Parathyroid adenoma (tissue), 2 donors: ENCODE measurements around the gene GAK.

ENCODE experiments used
- H2AFZ ChIP-seq: fragments of 300-600 bp; sonication (generic); one replicate; pipeline ENCODE4 v1.7.0; 2017; ENCODE audit warnings: antibody characterized with exemption, mild to moderate bottlenecking
- H3K27ac ChIP-seq: fragments of 300-600 bp; sonication (generic); one replicate; pipeline ENCODE4 v1.7.0; 2017
- H3K27me3 ChIP-seq: fragments of 300-600 bp; sonication (generic); one replicate; pipeline ENCODE4 v1.7.0; 2017; ENCODE audit warnings: low read length; ENCODE audit not compliant: control insufficient read depth, insufficient read depth
- H3K36me3 ChIP-seq: fragments of 300-600 bp; sonication (generic); one replicate; pipeline ENCODE4 v1.7.0; 2017; ENCODE audit warnings: low read length; ENCODE audit not compliant: control insufficient read depth, insufficient read depth
- H3K4me1 ChIP-seq: fragments of 300-600 bp; sonication (generic); one replicate; pipeline ENCODE4 v1.7.0; 2017; ENCODE audit warnings: control low read depth
- H3K4me2 ChIP-seq: fragments of 300-600 bp; sonication (generic); one replicate; pipeline ENCODE4 v1.7.0; 2017; ENCODE audit warnings: low read length
- H3K4me3 ChIP-seq: fragments of 300-600 bp; sonication (generic); one replicate; pipeline ENCODE4 v1.7.0; 2017; ENCODE audit warnings: low read depth, low read length
- H3K79me2 ChIP-seq: fragments of 300-600 bp; sonication (generic); one replicate; pipeline ENCODE4 v1.7.0; 2017; ENCODE audit warnings: control low read depth
- H3K9ac ChIP-seq: fragments of 300-600 bp; sonication (generic); one replicate; pipeline ENCODE4 v1.7.0; 2017; ENCODE audit warnings: mild to moderate bottlenecking
- H3K9me3 ChIP-seq: fragments of 300-600 bp; sonication (generic); one replicate; pipeline ENCODE4 v1.7.0; 2017; ENCODE audit warnings: low read length; ENCODE audit not compliant: control insufficient read depth
- TF ChIP-seq, protein P1 (sequence below): fragments of 300-600 bp; sonication (generic); IDR thresholded peaks from one replicate; pipeline ENCODE4 v1.7.0; 2017; ENCODE audit warnings: antibody characterized with exemption, mild to moderate bottlenecking
- donor health status: primary hyperparathyroidism.

The GAK gene

DNA sequence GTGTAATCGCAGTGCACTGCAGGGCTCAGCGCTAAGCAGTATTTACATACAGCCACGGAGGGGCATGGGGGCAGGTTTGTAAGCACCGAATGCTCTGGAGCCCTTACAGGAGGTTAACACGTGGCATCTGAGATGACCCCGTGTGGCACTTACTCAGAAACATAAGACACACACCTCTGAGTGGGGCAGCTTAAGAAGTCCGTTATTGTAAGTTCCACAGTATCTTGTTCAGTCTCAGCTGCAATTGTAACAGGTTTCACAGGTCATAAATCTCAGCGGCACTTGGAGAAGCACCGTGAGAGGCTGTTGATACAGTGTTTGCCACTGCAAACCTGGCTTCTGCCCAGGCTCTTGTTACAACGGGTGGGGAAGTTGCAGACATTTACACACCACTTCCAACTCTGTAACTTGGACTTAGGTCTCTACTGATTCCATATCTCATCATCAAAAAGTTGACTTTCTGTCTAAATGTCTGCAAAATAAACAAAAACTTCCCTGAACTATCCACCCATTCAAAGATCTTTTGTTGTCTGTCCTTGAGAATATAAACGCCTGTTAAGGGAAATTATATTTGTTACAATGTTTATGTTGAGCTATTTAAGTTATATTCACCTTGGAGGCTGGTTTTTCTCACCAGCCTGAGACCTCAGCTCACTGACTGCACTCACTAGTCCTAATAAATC lies 116.5 kb downstream of the GAK start:
- Histone ChIP-seq H3K4me1 (no peaks in the 10 kb centered on the region), H3K36me3 (no peaks in the 10 kb centered on the region), H3K79me2 (no peaks in the 10 kb centered on the region), H3K4me2 (no peak overlapping the region), H3K27ac (no peak overlapping the region), H2AFZ (no peak overlapping the region), H3K9me3 (no peaks in the 10 kb centered on the region), H3K9ac (no peak overlapping the region), H3K27me3 (no peaks in the 10 kb centered on the region), H3K4me3 (no peak overlapping the region)
- TF ChIP-seq, protein P1, sequence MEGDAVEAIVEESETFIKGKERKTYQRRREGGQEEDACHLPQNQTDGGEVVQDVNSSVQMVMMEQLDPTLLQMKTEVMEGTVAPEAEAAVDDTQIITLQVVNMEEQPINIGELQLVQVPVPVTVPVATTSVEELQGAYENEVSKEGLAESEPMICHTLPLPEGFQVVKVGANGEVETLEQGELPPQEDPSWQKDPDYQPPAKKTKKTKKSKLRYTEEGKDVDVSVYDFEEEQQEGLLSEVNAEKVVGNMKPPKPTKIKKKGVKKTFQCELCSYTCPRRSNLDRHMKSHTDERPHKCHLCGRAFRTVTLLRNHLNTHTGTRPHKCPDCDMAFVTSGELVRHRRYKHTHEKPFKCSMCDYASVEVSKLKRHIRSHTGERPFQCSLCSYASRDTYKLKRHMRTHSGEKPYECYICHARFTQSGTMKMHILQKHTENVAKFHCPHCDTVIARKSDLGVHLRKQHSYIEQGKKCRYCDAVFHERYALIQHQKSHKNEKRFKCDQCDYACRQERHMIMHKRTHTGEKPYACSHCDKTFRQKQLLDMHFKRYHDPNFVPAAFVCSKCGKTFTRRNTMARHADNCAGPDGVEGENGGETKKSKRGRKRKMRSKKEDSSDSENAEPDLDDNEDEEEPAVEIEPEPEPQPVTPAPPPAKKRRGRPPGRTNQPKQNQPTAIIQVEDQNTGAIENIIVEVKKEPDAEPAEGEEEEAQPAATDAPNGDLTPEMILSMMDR, result no peak

DNA sequence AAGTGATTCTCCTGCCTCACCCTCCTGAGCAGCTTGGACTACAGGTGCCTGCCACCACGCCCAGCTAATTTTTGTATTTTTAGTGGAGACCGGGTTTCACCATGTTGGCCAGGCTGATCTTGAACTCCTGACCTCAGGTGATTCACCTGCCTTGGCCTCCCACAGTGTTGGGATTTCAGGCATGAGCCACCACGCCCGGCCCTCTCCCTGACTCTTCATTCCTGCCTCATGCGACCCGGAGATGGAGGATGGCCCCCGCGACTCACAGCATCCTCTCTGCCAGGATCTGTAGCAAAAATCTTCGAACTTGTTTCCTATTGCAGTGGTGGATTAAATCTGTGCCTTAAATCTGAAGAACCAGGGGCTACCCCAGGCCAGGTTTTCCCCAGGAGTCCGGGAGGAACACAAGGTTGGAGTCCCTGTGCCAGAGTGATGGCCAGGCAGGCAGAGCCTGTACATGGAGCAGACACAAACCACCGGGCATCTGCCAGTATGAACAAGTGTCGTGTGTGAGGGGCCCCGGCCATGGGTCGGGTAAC lies 117.7 kb downstream of the GAK start:
- Histone ChIP-seq H3K4me1 (no peaks in the 10 kb centered on the region), H3K27ac (no peak overlapping the region), H3K27me3 (no peaks in the 10 kb centered on the region), H2AFZ (no peak overlapping the region), H3K4me3 (no peak overlapping the region), H3K9me3 (no peaks in the 10 kb centered on the region), H3K4me2 (no peak overlapping the region), H3K9ac (no peak overlapping the region), H3K36me3 (no peaks in the 10 kb centered on the region), H3K79me2 (no peaks in the 10 kb centered on the region)
- TF ChIP-seq, protein P1, result no peak

DNA sequence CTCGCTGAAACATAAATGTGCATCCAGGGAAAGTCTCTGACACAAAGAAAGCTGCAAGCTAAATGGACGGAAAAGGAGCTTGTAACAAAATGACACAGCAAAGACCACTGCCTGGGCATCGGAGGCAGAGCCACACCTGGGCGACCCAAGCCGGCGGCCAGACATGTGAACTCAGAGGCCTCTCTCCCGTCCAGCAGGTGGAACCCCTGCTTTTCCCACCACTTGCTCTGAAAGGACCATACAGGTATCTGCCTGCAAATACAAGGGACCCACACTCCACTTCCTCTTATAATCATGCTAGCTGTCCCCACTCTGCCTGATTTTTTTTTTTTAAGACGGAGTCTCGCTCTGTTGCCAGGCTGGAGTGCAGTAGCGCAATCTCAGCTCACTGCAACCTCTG lies 118.2 kb downstream of the GAK start:
- Histone ChIP-seq H2AFZ (no peak overlapping the region), H3K9me3 (no peaks in the 10 kb centered on the region), H3K27ac (no peak overlapping the region), H3K4me2 (no peak overlapping the region), H3K36me3 (no peaks in the 10 kb centered on the region), H3K27me3 (no peaks in the 10 kb centered on the region), H3K79me2 (no peaks in the 10 kb centered on the region), H3K4me1 (no peaks in the 10 kb centered on the region), H3K9ac (no peak overlapping the region), H3K4me3 (no peak overlapping the region)
- TF ChIP-seq, protein P1, result no peak

DNA sequence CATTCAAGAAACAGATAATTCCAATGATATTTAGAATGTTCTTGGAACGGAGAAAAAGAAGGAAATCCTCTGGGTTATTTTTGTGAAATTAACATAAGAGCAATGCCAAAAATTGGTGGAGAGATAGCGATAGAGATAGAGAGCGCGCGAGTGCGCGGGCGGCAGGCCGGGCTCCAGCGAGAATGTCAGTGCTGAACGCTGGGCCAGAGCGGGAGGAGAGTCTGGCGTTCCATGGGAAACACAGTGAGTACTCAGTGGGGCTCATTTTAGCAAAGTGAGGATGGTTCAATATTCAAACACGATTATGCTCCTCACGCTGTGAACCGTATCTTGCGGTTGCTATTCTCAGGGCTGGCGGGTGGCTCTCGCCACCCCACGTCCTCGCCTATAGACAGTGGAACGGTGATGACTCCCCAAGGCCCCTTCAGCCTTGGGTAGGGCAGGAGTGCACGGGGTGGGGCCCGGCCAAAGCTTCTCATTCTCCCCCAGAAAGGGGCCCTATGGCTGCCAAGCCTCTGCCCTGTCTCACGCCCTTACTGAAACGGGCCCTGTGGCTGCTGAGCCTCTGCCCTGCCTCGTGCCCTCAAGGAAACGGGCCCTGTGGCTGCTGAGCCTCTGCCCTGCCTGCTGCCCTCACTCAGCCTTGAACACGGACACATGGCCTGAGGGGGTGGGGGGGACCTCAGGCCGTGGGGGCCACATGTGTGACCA lies 123.1 kb downstream of the GAK start:
- H2AFZ ChIP-seq, result no peak overlapping the region
- H3K79me2 ChIP-seq, result no peaks in the 10 kb centered on the region
- no peaks in the 10 kb centered on the region for H3K4me1 ChIP-seq
- H3K27me3 ChIP-seq, result no peaks in the 10 kb centered on the region
- H3K4me3 ChIP-seq, result no peak overlapping the region
- H3K4me2 ChIP-seq, result no peak overlapping the region
- H3K9ac ChIP-seq, result no peak overlapping the region
- H3K27ac ChIP-seq, result no peak overlapping the region
- no peaks in the 10 kb centered on the region for H3K36me3 ChIP-seq
- H3K9me3 ChIP-seq, result no peaks in the 10 kb centered on the region
- TF ChIP-seq, protein P1, result no peak
